Measurements from ENCODE around the gene SERPINA9.
"Not testable (repeated sequence)": the region's sequence is repeated elsewhere in the genome, so short reads cannot be mapped to it uniquely, and the experiment has no call there.

Gene SERPINA9

GRCh38 chr14:94421316-94421715, 54.7 kb downstream of the SERPINA9 start:
- no peak for DNase-seq

GRCh38 chr14:94417497-94418205, 58.3 kb downstream of the SERPINA9 start:
- not testable (repeated sequence) for DNase-seq

Data from CD4-positive, alpha-beta T cell treated with Interleukin-17A for 1 hour (primary cell).